Heart left ventricle (tissue), 16 donors: ENCODE measurements around the gene AGK. TPM values are rescaled to one million over a fixed set of nuclear protein-coding genes. Genes with fewer than 3 reads are reported as not detected.

ENCODE experiments used
- ATAC-seq, 4 donors: fragments of 200-7000 bp; cut with Tn5 transposase; one replicate each; pipeline ENCODE4 v1.9.1; 2020 to 2022; ENCODE audit warnings: moderate library complexity in 4 of 4, mild to moderate bottlenecking in 3 of 4, moderate number of reproducible peaks in 1 of 4
- DNase-seq, 5 donors: peaks; one replicate each; pipeline ENCODE4 v3.0.0-alpha.2; 2020
- H3K27ac ChIP-seq, 12 donors: fragments of 200-600 bp; sonication (generic) in 4 of 12; one replicate each; pipeline versions ENCODE4 v1.5.0 to v1.8.0; 2016 to 2022; ENCODE audit warnings: mild to moderate bottlenecking in 2 of 12
- H3K27me3 ChIP-seq, 9 donors: fragments of 200-600 bp; sonication (generic) in 2 of 9; one replicate each; pipeline versions ENCODE4 v1.5.1 to v1.8.0; 2016 to 2022; ENCODE audit warnings: mild to moderate bottlenecking in 3 of 9
- H3K36me3 ChIP-seq, 9 donors: fragments of 200-600 bp; sonication (generic) in 2 of 9; one replicate each; pipeline versions ENCODE4 v1.5.0 to v1.8.0; 2018 to 2022; ENCODE audit warnings: mild to moderate bottlenecking in 2 of 9
- H3K4me1 ChIP-seq, 12 donors: fragments of 200-600 bp; sonication (generic) in 4 of 12; one replicate each; pipeline versions ENCODE4 v1.5.0 to v1.8.0; 2016 to 2022; ENCODE audit warnings: mild to moderate bottlenecking in 3 of 12
- H3K4me3 ChIP-seq, 12 donors: fragments of 200-600 bp; sonication (generic) in 4 of 12; one replicate each; pipeline versions ENCODE4 v1.5.0 to v1.8.0; 2017 to 2022; ENCODE audit warnings: mild to moderate bottlenecking in 9 of 12, moderate library complexity in 4 of 12
- H3K9me3 ChIP-seq, 12 donors: fragments of 200-600 bp; sonication (generic) in 4 of 12; one replicate each; pipeline versions ENCODE4 v1.5.0 to v1.8.0; 2016 to 2022; ENCODE audit warnings: mild to moderate bottlenecking in 1 of 12
- CTCF ChIP-seq, 12 donors: fragments of 200-600 bp; sonication (generic) in 4 of 12; IDR thresholded peaks; one replicate each; pipeline versions ENCODE4 v1.5.0 to v1.8.0; 2018 to 2022; ENCODE audit warnings: antibody characterized with exemption in 12 of 12, mild to moderate bottlenecking in 5 of 12
- POLR2A ChIP-seq, 2 donors: fragments of 450-650 bp; IDR thresholded peaks; one replicate each; pipeline ENCODE4 v1.6.1; 2017; ENCODE audit warnings: antibody characterized with exemption in 2 of 2, mild to moderate bottlenecking in 2 of 2, moderate library complexity in 2 of 2
- WGBS, 4 donors: extraction: QIAGEN DNeasy Blood & Tissue Kit in 2 of 4; methylation state at CpG; one replicate each; pipeline versions ENCODE4 v1.1.5 to v1.1.7; 2013 to 2018; 5-methylcytosine and 5-hydroxymethylcytosine counted together
- intact Hi-C, 10 donors: fragments of 100-400 bp; cut with DNase I; formaldehyde crosslinking; loops; one replicate each; pipeline versions ENCODE4 v1.11.1 to v1.14.2; 2022
- polyA plus RNA-seq, 2 donors: library from polyadenylated mRNA; stranded (reverse); fragments of 200-250 nt; gene quantifications; one replicate each; pipeline ENCODE4 v1.2.3, GENCODE V29; 2013
- total RNA-seq, 9 donors: library from RNA; depleted of rRNA in 2 of 9; stranded (reverse); fragments of >200 nt in 2 of 9; fragmentation: NEBNext Ultra II Directional in 3 of 9; extraction: Animal tissue kit (Norgen Biotek cat#: 25700) in 3 of 9; gene quantifications; one replicate each; pipeline versions ENCODE4 v1.1.0 to v1.2.4, GENCODE V29; 2016 to 2023
- donor health status: ischemic (EF 13 %, LVEDD 7.1; RV severe dilation, severe dysfunction).
- donor health status: healthy with polysubstance abuse.
- donor health status: DM: no; HTN: yes; CAD: no.
- donor health status: DM: no; HTN: no; CAD: no.
- donor health status: ischemic (EF 25% LVEDD 6.9; RV normal size, moderate dysfunction).
- donor health status: ischemic (EF 25% LVEDD 5.7; RV mildly dilated, moderate dysfunction).
- donor health status: healthy.
- donor health status: DM: yes; HTN: yes; CAD: no.
- donor health status: ischemic (EF 35%, LVEDD 5.7; RV mildly dilated, moderate dysfunction).
- donor health status: nonischemic (EF 11% LVEDD 7.7; RV severe dilation, severe dysfunction).
- donor health status: DM: yes; HTN: yes; CAD: no.
- donor health status: PGD.
- donor health status: ischemic (EF 29% LVEDD 5.4; RV normal size, mild dysfunction).
- donor health status: nonischemic (EF 23%, LVEDD 6.1; RV moderate dilation, normal function).

AGK gene
- total and polyA plus RNA-seq, 11 donors, result 21.4 to 49.8 (median 37.9) TPM

- DNase-seq, result no peak
- 31 to 53% (median 44%) methylated on average over 4 of the region's 4 CpGs for WGBS, 4 donors
- peak overlapping the region in 1 of 12 donors; percentile 75 for H3K27ac ChIP-seq
- intact Hi-C loops, result loop anchor here in 2 of 10 donors (2.0 to 5.0 kb wide), 2 partner anchors 34 to 51 kb away; no protein-coding TSS in a partner anchor
- H3K4me3 ChIP-seq, result peak overlapping the region in 10 of 12 donors; percentile 52 to 97 (median 75)
- ATAC-seq, result no peak
- no peaks in the 10 kb centered on the region for H3K36me3 ChIP-seq
- no peaks in the 10 kb centered on the region for H3K27me3 ChIP-seq
- peaks cover 0 to 38% (median 16%) of the 10 kb centered on the region in 12 donors for H3K4me1 ChIP-seq
- no peaks in the 10 kb centered on the region for H3K9me3 ChIP-seq
- no peak for TF ChIP-seq CTCF (IDR thresholded peaks at IDR 0.05)
- no peak for TF ChIP-seq POLR2A (IDR thresholded peaks at IDR 0.05)
Observed at GRCh38 chr7:141702892-141703291, 151.7 kb downstream of the AGK start.

- ATAC-seq (no peak), DNase-seq (no peak)
Observed at GRCh38 chr7:141704112-141704511, 152.9 kb downstream of the AGK start.

GRCh38 chr7:141704741-141705140 lies 153.5 kb downstream of the AGK start:
- WGBS, 4 donors, result 81 to 90% (median 87%) methylated on average over 5 of the region's 5 CpGs
- no peaks in the 10 kb centered on the region for H3K36me3 ChIP-seq
- intact Hi-C loops, result loop anchor here in 1 of 10 donors (5.0 kb wide), 1 partner anchor 52 kb away; no protein-coding TSS in a partner anchor
- no peak for TF ChIP-seq POLR2A (IDR thresholded peaks at IDR 0.05)
- no peak overlapping the region for H3K27ac ChIP-seq
- DNase-seq, result no peak
- ATAC-seq, result no peak
- no peaks in the 10 kb centered on the region for H3K9me3 ChIP-seq
- no peaks in the 10 kb centered on the region for H3K27me3 ChIP-seq
- peaks cover 0 to 22% (median 14%) of the 10 kb centered on the region in 12 donors for H3K4me1 ChIP-seq
- no peak overlapping the region for H3K4me3 ChIP-seq

More at GRCh38 chr7:141704112-141704511, 152.9 kb downstream of the AGK start:
- Histone ChIP-seq H3K36me3 (no peaks in the 10 kb centered on the region), H3K4me1 (peaks cover 0 to 28% (median 14%) of the 10 kb centered on the region in 12 donors), H3K27me3 (no peaks in the 10 kb centered on the region), H3K9me3 (no peaks in the 10 kb centered on the region), H3K27ac (no peak overlapping the region), H3K4me3 (no peak overlapping the region)
- no peak for TF ChIP-seq CTCF (IDR thresholded peaks at IDR 0.05)
- TF ChIP-seq POLR2A (IDR thresholded peaks at IDR 0.05), result no peak
- 85 to 89% (median 88%) methylated on average over 3 of the region's 3 CpGs for WGBS, 4 donors
- intact Hi-C loops, result loop anchor here in 1 of 10 donors (5.0 kb wide), 1 partner anchor 52 kb away; no protein-coding TSS in a partner anchor

Other genes with a start within 250 kb of the AGK start
- gene DENND11, start 150.8 kb downstream of the AGK start, total RNA-seq, result 10 to 100 TPM in 3 of 9 donors, 1 to 10 TPM in 6; 6.7 to 15.3 (median 8.8) TPM
- 1 to 10 TPM; 3.5 to 5.8 TPM for gene DENND11, start 150.8 kb downstream of the AGK start, polyA plus RNA-seq
- under 1 TPM in 1 of 9 donors, not detected in 8; 0.08 TPM for gene WEE2, start 156.9 kb downstream of the AGK start, total RNA-seq
- gene WEE2, start 156.9 kb downstream of the AGK start, polyA plus RNA-seq, result not detected
- gene SSBP1, start 186.9 kb downstream of the AGK start, total RNA-seq, result 100 to 1,000 TPM in 6 of 9 donors, 10 to 100 TPM in 3; 95.5 to 120 (median 104) TPM
- gene SSBP1, start 186.9 kb downstream of the AGK start, polyA plus RNA-seq, result 100 to 1,000 TPM; 252 to 268 TPM
- 1 to 10 TPM in 1 of 9 donors, under 1 TPM in 5, not detected in 3; 0.25 to 1.2 (median 0.58) TPM for gene TAS2R3, start 212.7 kb downstream of the AGK start, total RNA-seq
- gene TAS2R3, start 212.7 kb downstream of the AGK start, polyA plus RNA-seq, result not detected
- under 1 TPM in 7 of 9 donors, not detected in 2; 0.12 to 0.67 (median 0.19) TPM for gene TAS2R4, start 225.3 kb downstream of the AGK start, total RNA-seq
- gene TAS2R4, start 225.3 kb downstream of the AGK start, polyA plus RNA-seq, result under 1 TPM; 0.07 to 0.11 TPM
- under 1 TPM in 4 of 9 donors, not detected in 5; 0.27 to 0.60 (median 0.49) TPM for gene TAS2R5, start 238.8 kb downstream of the AGK start, total RNA-seq
- under 1 TPM in 1 of 2 donors, not detected in 1; 0.18 TPM for gene TAS2R5, start 238.8 kb downstream of the AGK start, polyA plus RNA-seq